ENCODE results near the gene NFIB. TPM values are rescaled to one million over a fixed set of nuclear protein-coding genes. Genes with fewer than 3 reads are reported as not detected.

Gene NFIB
- total and polyA plus RNA-seq, 2 of the 13 experiments (the other 11 are each of a cell fraction or from before 2014, with no cell fraction given): 0.98 to 4.6 TPM

- POLR2A ChIA-PET: no interaction called here
- no peak for FAIRE-seq
- H3K4me2 ChIP-seq (ENCODE audit: low read depth, low read length): no peak overlapping the region
- TF ChIP-seq THAP8 (CRISPR knock-in tag; IDR thresholded peaks at IDR 0.05; ENCODE audit: borderline replicate concordance) (no peak), ZNF496 (CRISPR knock-in tag; IDR thresholded peaks at IDR 0.05; ENCODE audit: insufficient replicate concordance) (no peak), ZBTB40 (IDR thresholded peaks at IDR 0.05) (no peak), ZBTB40 (CRISPR knock-in tag; IDR thresholded peaks at IDR 0.05) (no peak), ELF4 (CRISPR knock-in tag; IDR thresholded peaks at IDR 0.05; ENCODE audit: borderline replicate concordance) (no peak), THAP7 (CRISPR knock-in tag; IDR thresholded peaks at IDR 0.05) (no peak), DZIP1 (CRISPR knock-in tag; IDR thresholded peaks at IDR 0.05) (no peak), FLYWCH1 (CRISPR knock-in tag; IDR thresholded peaks at IDR 0.05) (no peak), ZNF614 (CRISPR knock-in tag; IDR thresholded peaks at IDR 0.05; ENCODE audit: borderline replicate concordance) (no peak), RXRA (CRISPR knock-in tag; IDR thresholded peaks at IDR 0.05) (no peak), MLLT10 (CRISPR knock-in tag; IDR thresholded peaks at IDR 0.05) (no peak)
- H3K36me3 ChIP-seq (replicated peaks in 1 of 2; ENCODE audit: control insufficient read depth in 1 of 2, insufficient read depth in 2 of 2, low read length in 2 of 2): no peaks in the 10 kb centered on the region
- in situ Hi-C loops (cut with HindIII; ENCODE audit: extremely low pct_ligation_motif_present, low pct_unique_long_range_greater_than_20kb) (no loop called here), intact Hi-C loops (cut with micrococcal nuclease; ENCODE audit: unreplicated experiment) (no loop called here)
- no peaks in the 10 kb centered on the region for H3K4me1 ChIP-seq (ENCODE audit: insufficient read depth, low read length)
- ATAC-seq: no peak
- H3K27ac ChIP-seq (ENCODE audit: extremely low read length, insufficient read depth, low read length): no peak overlapping the region
- no peak overlapping the region for H3K4me3 ChIP-seq (replicated peaks in 1 of 3; ENCODE audit: insufficient read depth in 1 of 3, low read depth in 2 of 3, low read length in 3 of 3)
- no peaks in the 10 kb centered on the region for H3K79me2 ChIP-seq (ENCODE audit: insufficient read depth, low read length)
- no peak overlapping the region for H3K9ac ChIP-seq (ENCODE audit: insufficient read depth, low read depth, low read length)
- H4K20me1 ChIP-seq (ENCODE audit: insufficient read depth, low read length): no peaks in the 10 kb centered on the region
- no TSS peak for BruUV-seq (replicated peaks)
- H2AFZ ChIP-seq (ENCODE audit: low read length): no peak overlapping the region
- DNase-seq (ENCODE audit: low spot score): no peak
- CTCF ChIA-PET (ENCODE audit: low intra/inter-chr PET ratio, low total read pairs): no interaction called here
- no peaks in the 10 kb centered on the region for H3K27me3 ChIP-seq (ENCODE audit: control insufficient read depth in 1 of 2, insufficient read depth in 2 of 2, low read length in 2 of 2)
- 63% methylated on average over 4 of the region's 4 CpGs for WGBS (ENCODE audit: low lambda C conversion rate)
- no peaks in the 10 kb centered on the region for H3K9me3 ChIP-seq (ENCODE audit: low read length)
Observed at GRCh38 chr9:14219850-14220249, 94.1 kb downstream of the NFIB start.

All from HepG2 (cell line).